Loucy (cell line): Measurements from ENCODE around the gene SNRNP40.

Experiments
- H2AFZ ChIP-seq: fragments of 200-600 bp; sonication (generic); 2 replicates; pipeline ENCODE4 v1.6.0; 2016; ENCODE audit warnings: antibody characterized with exemption, mild to moderate bottlenecking, low read length, moderate library complexity
- H3F3A ChIP-seq: fragments of 200-600 bp; 2 replicates; pipeline ENCODE4 v1.6.0; 2016; ENCODE audit warnings: antibody characterized with exemption, low read depth, mild to moderate bottlenecking
- H3K27me3 ChIP-seq: fragments of 200-600 bp; sonication (generic); 2 replicates; pipeline ENCODE4 v1.6.1; 2014; ENCODE audit warnings: low read length, mild to moderate bottlenecking; ENCODE audit not compliant: insufficient read depth, poor library complexity, severe bottlenecking
- H3K36me3 ChIP-seq: fragments of 200-600 bp; sonication (generic); 2 replicates; pipeline ENCODE4 v1.6.1; 2016; ENCODE audit warnings: low read length; ENCODE audit not compliant: insufficient read depth
- H3K4me1 ChIP-seq: fragments of 200-600 bp; sonication (generic); 2 replicates; pipeline ENCODE4 v1.5.1; 2014; ENCODE audit warnings: low read length, mild to moderate bottlenecking; ENCODE audit not compliant: insufficient read depth, poor library complexity, severe bottlenecking
- H3K4me2 ChIP-seq: fragments of 200-600 bp; sonication (generic); 2 replicates; pipeline ENCODE4 v1.6.0; 2014; ENCODE audit warnings: antibody characterized with exemption, low read length, low read depth, mild to moderate bottlenecking; ENCODE audit not compliant: poor library complexity, severe bottlenecking
- H3K4me3 ChIP-seq: fragments of 200-600 bp; sonication (generic); 2 replicates; pipeline ENCODE4 v1.5.1; 2014; ENCODE audit warnings: low read length, mild to moderate bottlenecking, mixed read lengths; ENCODE audit not compliant: poor library complexity, severe bottlenecking
- H3K79me2 ChIP-seq: fragments of 200-600 bp; sonication (generic); 2 replicates; pipeline ENCODE4 v1.6.1; 2014; ENCODE audit warnings: low read length; ENCODE audit not compliant: insufficient read depth
- H3K9ac ChIP-seq: fragments of 200-600 bp; sonication (generic); 2 replicates; pipeline ENCODE4 v1.6.0; 2014; ENCODE audit warnings: mild to moderate bottlenecking, low read depth, low read length, moderate library complexity; ENCODE audit not compliant: poor library complexity, severe bottlenecking
- H3K9me2 ChIP-seq: fragments of 200-600 bp; sonication (generic); replicated peaks from 2 replicates; pipeline ENCODE4 v1.6.1; 2016; ENCODE audit warnings: low read depth, low read length, mixed read lengths
- H3K9me3 ChIP-seq: fragments of 200-600 bp; sonication (generic); 2 replicates; pipeline ENCODE4 v1.6.1; 2014; ENCODE audit warnings: mild to moderate bottlenecking, antibody characterized with exemption, low read length, low read depth; ENCODE audit not compliant: insufficient read depth
- H4K20me1 ChIP-seq: fragments of 200-600 bp; sonication (generic); 2 replicates; pipeline ENCODE4 v1.6.0; 2014; ENCODE audit warnings: antibody characterized with exemption, low read length, mild to moderate bottlenecking; ENCODE audit not compliant: insufficient read depth, poor library complexity, severe bottlenecking
- CTCF ChIP-seq: fragments of 200-600 bp; sonication (generic); conservative IDR thresholded peaks from 2 replicates; pipeline ENCODE4 v1.5.1; 2014; ENCODE audit warnings: mild to moderate bottlenecking, antibody characterized with exemption, low read length
- EZH2phosphoT487 ChIP-seq: fragments of 200-600 bp; IDR thresholded peaks from 2 replicates; pipeline ENCODE4 v1.6.1; 2018; ENCODE audit warnings: antibody characterized with exemption, mild to moderate bottlenecking, moderate library complexity, borderline replicate concordance

Gene SNRNP40

DNA sequence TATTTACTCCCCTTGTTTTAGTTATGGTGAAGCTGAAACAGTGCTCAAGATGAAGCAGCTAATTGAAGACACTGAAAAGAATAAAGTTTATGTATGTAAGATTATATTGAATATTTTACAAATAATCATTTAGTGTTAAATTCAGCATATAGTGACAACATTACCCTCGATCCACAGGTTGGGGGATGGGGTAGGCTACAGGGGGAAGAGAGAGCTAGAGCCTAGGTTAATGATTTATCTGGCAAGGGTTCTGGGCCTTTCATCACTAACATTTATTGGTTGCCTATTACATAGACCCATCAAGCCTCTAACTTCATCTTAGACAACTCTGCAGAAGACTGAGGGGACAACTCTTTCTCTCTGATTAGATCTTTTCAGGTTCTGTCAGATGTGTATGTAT is 21.6 kb upstream of the SNRNP40 start:
- no peak overlapping the region for H3K9ac ChIP-seq
- no peak overlapping the region for H3K4me2 ChIP-seq
- H3K27me3 ChIP-seq = no peaks in the 10 kb centered on the region
- H2AFZ ChIP-seq = no peak overlapping the region
- H3K4me1 ChIP-seq = no peaks in the 10 kb centered on the region
- H3K4me3 ChIP-seq = no peak overlapping the region
- H3F3A ChIP-seq = no peaks in the 10 kb centered on the region
- no peaks in the 10 kb centered on the region for H3K79me2 ChIP-seq
- H3K9me3 ChIP-seq = no peaks in the 10 kb centered on the region
- TF ChIP-seq CTCF (no peak), EZH2phosphoT487 (no peak)
- H3K9me2 ChIP-seq = no peaks in the 10 kb centered on the region
- H4K20me1 ChIP-seq = no peaks in the 10 kb centered on the region
- H3K36me3 ChIP-seq = peaks cover 48% of the 10 kb centered on the region

DNA sequence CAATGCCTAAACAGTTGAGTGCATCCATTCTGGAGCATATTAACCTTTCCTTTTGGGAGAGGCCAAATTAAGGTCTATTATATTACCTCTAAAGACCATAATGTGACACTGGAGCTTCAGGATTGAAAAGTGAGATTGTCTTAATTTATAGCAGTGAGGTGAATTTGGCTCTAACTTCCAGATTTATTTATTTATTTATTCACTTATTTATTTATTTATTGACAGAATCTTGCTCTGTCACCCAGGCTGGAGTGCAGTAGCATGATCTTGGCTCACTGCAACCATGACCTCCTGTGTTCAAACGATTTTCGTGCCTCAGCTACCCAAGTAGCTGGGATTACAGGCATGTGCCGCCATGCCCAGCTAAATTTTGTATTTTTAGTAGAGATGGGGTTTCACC is 19.3 kb upstream of the SNRNP40 start:
- H3K9me2 ChIP-seq = no peaks in the 10 kb centered on the region
- H3K4me1 ChIP-seq = no peaks in the 10 kb centered on the region
- H4K20me1 ChIP-seq = no peaks in the 10 kb centered on the region
- H3K4me3 ChIP-seq = no peak overlapping the region
- no peak overlapping the region for H3K4me2 ChIP-seq
- no peak overlapping the region for H2AFZ ChIP-seq
- no peak for TF ChIP-seq CTCF
- no peak for TF ChIP-seq EZH2phosphoT487
- no peaks in the 10 kb centered on the region for H3K9me3 ChIP-seq
- no peaks in the 10 kb centered on the region for H3F3A ChIP-seq
- H3K27me3 ChIP-seq = no peaks in the 10 kb centered on the region
- H3K9ac ChIP-seq = no peak overlapping the region
- H3K79me2 ChIP-seq = no peaks in the 10 kb centered on the region
- H3K36me3 ChIP-seq = peaks cover 64% of the 10 kb centered on the region

DNA sequence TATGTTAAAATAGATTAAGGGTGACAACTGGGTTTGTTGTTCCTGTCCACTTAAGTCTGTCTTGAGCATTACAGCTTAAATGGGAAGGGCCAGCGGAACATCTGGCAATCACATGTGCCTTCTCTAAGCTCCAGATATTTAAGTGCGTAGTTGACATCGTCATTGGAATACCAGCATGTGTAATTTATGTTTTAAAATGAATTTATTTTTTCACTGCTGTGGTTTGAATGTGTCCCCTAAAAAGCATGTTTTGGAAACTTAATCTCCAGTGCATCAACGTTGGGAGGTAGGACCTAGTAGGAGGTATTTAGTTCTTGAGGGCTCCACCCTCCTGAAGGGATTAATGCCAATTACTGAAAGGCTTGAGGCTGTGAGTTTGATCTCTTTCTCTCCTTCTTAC is 13.6 kb upstream of the SNRNP40 start:
- no peak overlapping the region for H3K9ac ChIP-seq
- no peaks in the 10 kb centered on the region for H3K4me1 ChIP-seq
- H3K9me2 ChIP-seq = no peaks in the 10 kb centered on the region
- H3K4me3 ChIP-seq = no peak overlapping the region
- H4K20me1 ChIP-seq = no peaks in the 10 kb centered on the region
- no peaks in the 10 kb centered on the region for H3K79me2 ChIP-seq
- peaks cover 29% of the 10 kb centered on the region; the same call in 1 of the 2 replicates for H3K36me3 ChIP-seq
- H3F3A ChIP-seq = no peaks in the 10 kb centered on the region
- H3K9me3 ChIP-seq = no peaks in the 10 kb centered on the region
- H3K27me3 ChIP-seq = no peaks in the 10 kb centered on the region
- H3K4me2 ChIP-seq = no peak overlapping the region
- no peak for TF ChIP-seq EZH2phosphoT487
- no peak for TF ChIP-seq CTCF
- no peak overlapping the region for H2AFZ ChIP-seq
